GM23338 (cell line): ENCODE results near the gene PMIS2. TPM values are rescaled to one million over a fixed set of nuclear protein-coding genes. Genes with fewer than 3 reads are reported as not detected.

ENCODE experiments used
- ATAC-seq: fragments of 200-7000 bp; cut with Tn5 transposase; 3 replicates; pipeline ENCODE4 v1.9.1; 2020
- DNase-seq: peaks from one replicate; pipeline ENCODE4 v3.0.0-alpha.2; 2015; ENCODE audit warnings: low spot score
- H2AFZ ChIP-seq: fragments of 200-600 bp; sonication (generic); 2 replicates; pipeline ENCODE4 v1.8.0; 2016; ENCODE audit warnings: antibody characterized with exemption, mild to moderate bottlenecking, moderate library complexity
- H3F3A ChIP-seq: fragments of 200-600 bp; sonication (generic); replicated peaks from 2 replicates; pipeline ENCODE4 v1.8.0; 2017; ENCODE audit warnings: antibody characterized with exemption, mixed run types, low read depth
- H3K27ac ChIP-seq: fragments of 200-600 bp; sonication (generic); 2 replicates; pipeline ENCODE4 v1.6.1; 2016; ENCODE audit warnings: low read depth
- H3K27me3 ChIP-seq: fragments of 200-600 bp; sonication (generic); 2 replicates; pipeline ENCODE4 v1.8.0; 2016; ENCODE audit warnings: mild to moderate bottlenecking, mixed run types, moderate library complexity; ENCODE audit not compliant: insufficient read depth
- H3K36me3 ChIP-seq: fragments of 200-600 bp; sonication (generic); 2 replicates; pipeline ENCODE4 v1.8.0; 2016; ENCODE audit warnings: mild to moderate bottlenecking; ENCODE audit not compliant: insufficient read depth
- H3K4me1 ChIP-seq: fragments of 200-600 bp; sonication (generic); 2 replicates; pipeline ENCODE4 v1.8.0; 2016; ENCODE audit warnings: mild to moderate bottlenecking, moderate library complexity; ENCODE audit not compliant: insufficient read depth
- H3K4me2 ChIP-seq: fragments of 200-600 bp; sonication (generic); 2 replicates; pipeline ENCODE4 v1.7.1; 2017; ENCODE audit warnings: mixed run types
- H3K4me3 ChIP-seq: fragments of 200-600 bp; sonication (generic); 2 replicates; pipeline ENCODE4 v1.6.1; 2016; ENCODE audit warnings: mixed run types
- H3K79me2 ChIP-seq: fragments of 200-600 bp; sonication (generic); replicated peaks from 2 replicates; pipeline ENCODE4 v1.8.0; 2017; ENCODE audit warnings: mild to moderate bottlenecking; ENCODE audit not compliant: insufficient read depth
- H3K9me2 ChIP-seq: fragments of 200-600 bp; sonication (generic); 2 replicates; pipeline ENCODE4 v1.8.0; 2017; ENCODE audit not compliant: insufficient read depth
- H4K20me1 ChIP-seq: fragments of 200-600 bp; sonication (generic); replicated peaks from 2 replicates; pipeline ENCODE4 v1.8.0; 2017; ENCODE audit warnings: mild to moderate bottlenecking; ENCODE audit not compliant: insufficient read depth
- H3K27ac Mint-ChIP-seq: 2 replicates; pipeline ENCODE4 v1.8.0; 2020; ENCODE audit warnings: inconsistent platforms, mild to moderate bottlenecking, moderate library complexity, mixed read lengths
- H3K27me3 Mint-ChIP-seq: 3 replicates; pipeline ENCODE4 v1.8.0; 2022; ENCODE audit warnings: low read depth, mild to moderate bottlenecking, moderate library complexity, mixed read lengths, inconsistent platforms; ENCODE audit not compliant: insufficient read depth, poor library complexity
- H3K36me3 Mint-ChIP-seq: 3 replicates; pipeline ENCODE4 v1.8.0; 2021; ENCODE audit warnings: low read depth, mild to moderate bottlenecking, inconsistent platforms, moderate library complexity, mixed read lengths
- H3K4me1 Mint-ChIP-seq: 3 replicates; pipeline ENCODE4 v1.8.0; 2020; ENCODE audit warnings: mild to moderate bottlenecking, inconsistent platforms, mixed read lengths
- H3K4me3 Mint-ChIP-seq: 3 replicates; pipeline ENCODE4 v1.8.0; 2021; ENCODE audit warnings: moderate library complexity, mild to moderate bottlenecking, inconsistent platforms, mixed read lengths
- H3K9me3 Mint-ChIP-seq: 3 replicates; pipeline ENCODE4 v1.8.0; 2020; ENCODE audit warnings: moderate library complexity, mild to moderate bottlenecking, inconsistent platforms, mixed read lengths
- CREB1 ChIP-seq: fragments of 250-450 bp; sonication (Bioruptor Pico); IDR thresholded peaks from 2 replicates; pipeline ENCODE4 v1.5.0; 2020; ENCODE audit warnings: low read depth, mild to moderate bottlenecking, moderate library complexity
- CTCF ChIP-seq, 2 experiments: fragments of 200-600 bp in 1 of 2; sonication (generic) in 1 of 2; conservative IDR thresholded peaks; 2 replicates each; pipeline versions ENCODE4 v1.5.1 to v1.6.1; 2016 to 2017; ENCODE audit warnings: antibody characterized with exemption in 2 of 2, low read depth in 2 of 2, mild to moderate bottlenecking in 2 of 2, moderate library complexity in 1 of 2
- ETS1 ChIP-seq: IDR thresholded peaks from 2 replicates; pipeline ENCODE4 v1.6.1; 2016; ENCODE audit warnings: antibody characterized with exemption
- EZH2 ChIP-seq: fragments of 200-600 bp; sonication (generic); IDR thresholded peaks from one replicate; pipeline ENCODE4 v1.8.0; 2017; ENCODE audit warnings: antibody characterized with exemption, mild to moderate bottlenecking, low read depth; ENCODE audit not compliant: unreplicated experiment
- EZH2phosphoT487 ChIP-seq: fragments of 200-600 bp; sonication (generic); IDR thresholded peaks from one replicate; pipeline ENCODE4 v1.8.1; 2018; ENCODE audit warnings: antibody characterized with exemption; ENCODE audit not compliant: unreplicated experiment
- JUNB ChIP-seq: IDR thresholded peaks from one replicate; pipeline ENCODE4 v1.6.1; 2016; ENCODE audit warnings: antibody characterized with exemption; ENCODE audit not compliant: unreplicated experiment
- NANOG ChIP-seq: IDR thresholded peaks from 2 replicates; pipeline ENCODE4 v1.6.1; 2016; ENCODE audit warnings: antibody characterized with exemption, borderline replicate concordance
- POLR2AphosphoS5 ChIP-seq: IDR thresholded peaks from 2 replicates; pipeline ENCODE4 v1.6.1; 2016; ENCODE audit warnings: antibody characterized with exemption, low read depth
- REST ChIP-seq: IDR thresholded peaks from one replicate; pipeline ENCODE4 v1.6.1; 2018; ENCODE audit warnings: antibody characterized with exemption; ENCODE audit not compliant: unreplicated experiment
- STAT1 ChIP-seq: IDR thresholded peaks from one replicate; pipeline ENCODE4 v1.6.1; 2016; ENCODE audit warnings: antibody characterized with exemption; ENCODE audit not compliant: unreplicated experiment
- ZNF114 ChIP-seq: fragments of 250-450 bp; sonication (Bioruptor Pico); IDR thresholded peaks from 2 replicates; pipeline ENCODE4 v1.5.0; 2020; ENCODE audit warnings: mild to moderate bottlenecking, moderate library complexity
- ZNF331 ChIP-seq: fragments of 250-450 bp; sonication (Bioruptor Pico); IDR thresholded peaks from 2 replicates; pipeline ENCODE4 v1.5.0; 2020; ENCODE audit warnings: low read depth, mild to moderate bottlenecking, moderate library complexity
- ZNF462 ChIP-seq: fragments of 250-450 bp; sonication (Bioruptor Pico); IDR thresholded peaks from 2 replicates; pipeline ENCODE4 v1.5.0; 2020; ENCODE audit warnings: mild to moderate bottlenecking, moderate library complexity
- polyA plus RNA-seq: library from polyadenylated mRNA; unstranded; fragments of >200 nt; fragmentation: Nextera tagmentation; extraction: Ambion mirVana; gene quantifications from 2 replicates; pipeline ENCODE4 v1.2.1, GENCODE V29; 2016
- total RNA-seq: library from RNA; depleted of rRNA; stranded (reverse); fragments of >200 nt; shearing (Covaris generic); gene quantifications from 2 replicates; pipeline ENCODE4 v1.2.3, GENCODE V29; 2014

Gene PMIS2
- total and polyA plus RNA-seq, 2 experiments from 2014 or later, result not detected

GRCh38 chr19:35542209-35542608 lies 43.8 kb upstream of the PMIS2 start:
- Histone ChIP-seq H3K36me3 (peaks cover 7% of the 10 kb centered on the region; the same call in 1 of the 2 replicates), H3K27ac (no peak overlapping the region), H3K9me2 (no peaks in the 10 kb centered on the region), H3K79me2 (peaks cover 27% of the 10 kb centered on the region), H3K4me3 (no peak overlapping the region), H3K4me2 (no peak overlapping the region), H2AFZ (no peak overlapping the region), H3K27me3 (no peaks in the 10 kb centered on the region), H3F3A (0 out of 2 replicates have a peak, but pooled peaks cover 4% of the 10 kb centered on the region), H4K20me1 (no peaks in the 10 kb centered on the region; the same call in 1 of the 2 replicates), H3K4me1 (peaks cover 15% of the 10 kb centered on the region)
- H3K4me1 Mint-ChIP-seq, result peaks cover 35% of the 10 kb centered on the region
- TF ChIP-seq EZH2, result no peak
- TF ChIP-seq CREB1 (CRISPR knock-in tag), result no peak
- no peak for TF ChIP-seq POLR2AphosphoS5
- no peak for TF ChIP-seq CTCF (conservative IDR thresholded peaks at IDR 0.05; ENCODE audit: low read depth in 2 of 2)
- no peak for TF ChIP-seq REST
- no peak for TF ChIP-seq NANOG
- TF ChIP-seq STAT1, result no peak
- TF ChIP-seq JUNB, result no peak
- TF ChIP-seq EZH2phosphoT487, result no peak
- TF ChIP-seq ZNF331, result no peak
- no peak for TF ChIP-seq ZNF114 (CRISPR knock-in tag)
- TF ChIP-seq ZNF462 (CRISPR knock-in tag), result no peak
- no peak for TF ChIP-seq ETS1
- no peak overlapping the region for H3K27ac Mint-ChIP-seq
- peaks cover 7% of the 10 kb centered on the region for H3K27me3 Mint-ChIP-seq
- no peak overlapping the region for H3K4me3 Mint-ChIP-seq
- H3K36me3 Mint-ChIP-seq, result peaks cover 47% of the 10 kb centered on the region
- ATAC-seq, result no peak
- H3K9me3 Mint-ChIP-seq, result no peaks in the 10 kb centered on the region
- no peak for DNase-seq
